Panc1 (cell line): ENCODE results near the gene ABHD12. TPM values are rescaled to one million over a fixed set of nuclear protein-coding genes. Genes with fewer than 3 reads are reported as not detected.

Experiments
- ATAC-seq: fragments of 200-7000 bp; cut with Tn5 transposase; 2 replicates; pipeline ENCODE4 v1.9.1; 2020; ENCODE audit warnings: mild to moderate bottlenecking, moderate library complexity
- Bru-seq: library from RNA; stranded (reverse); fragments of 400-500 nt; gene quantifications from one replicate; lab custom pipeline; 2021; lab: Mats Ljungman, UMichigan
- BruChase-seq, 2 experiments: library from RNA; stranded (reverse); fragments of 400-500 nt; gene quantifications; one replicate each; lab custom pipeline; 2021; lab: Mats Ljungman, UMichigan
- BruUV-seq: library from RNA; stranded (reverse); fragments of 400-500 nt; replicated peaks from 2 replicates; lab custom pipeline; 2021; lab: Mats Ljungman, UMichigan
- CTCF ChIA-PET: fragments of 300-600 bp; sonication (Branson Sonifier 250); formaldehyde crosslinking; loops from one replicate; lab custom pipeline; 2022; ENCODE audit warnings: antibody characterized with exemption; lab: Charles Lee
- POLR2A ChIA-PET: fragments of 300-600 bp; sonication (Branson Sonifier 250); formaldehyde crosslinking; loops from one replicate; lab custom pipeline; 2022; ENCODE audit warnings: antibody characterized with exemption; lab: Charles Lee
- DNase-seq: peaks from one replicate; pipeline ENCODE4 v3.0.0-alpha.2; 2010; ENCODE audit warnings: low read depth, low spot score
- H3K27ac ChIP-seq: 2 replicates; pipeline ENCODE4 v1.5.1; 2011; ENCODE audit warnings: mild to moderate bottlenecking, low read length, inconsistent platforms
- H3K27me3 ChIP-seq: fragments of 200-500 bp; sonication (Bioruptor generic); 2 replicates; pipeline ENCODE4 v1.6.0; 2014; ENCODE audit warnings: low read length, inconsistent platforms; ENCODE audit not compliant: control insufficient read depth, insufficient read depth
- H3K36me3 ChIP-seq: fragments of 200-500 bp; sonication (Bioruptor generic); 2 replicates; pipeline ENCODE4 v1.5.1; 2014; ENCODE audit warnings: inconsistent platforms, mild to moderate bottlenecking, low read length, moderate library complexity; ENCODE audit not compliant: control insufficient read depth, insufficient read depth
- H3K4me1 ChIP-seq: 2 replicates; pipeline ENCODE4 v1.5.1; 2011; ENCODE audit warnings: inconsistent platforms, mild to moderate bottlenecking, low read length, moderate library complexity; ENCODE audit not compliant: control insufficient read depth, insufficient read depth
- H3K4me3 ChIP-seq, 2 experiments: 2 replicates each; pipeline ENCODE4 v1.5.1; 2011 to 2012; ENCODE audit warnings: low read depth in 2 of 2, low read length in 2 of 2, mild to moderate bottlenecking in 2 of 2, inconsistent platforms in 1 of 2, moderate library complexity in 1 of 2
- H3K9me3 ChIP-seq: fragments of 200-500 bp; sonication (Bioruptor generic); 2 replicates; pipeline ENCODE4 v1.5.1; 2014; ENCODE audit warnings: low read depth, mild to moderate bottlenecking, inconsistent platforms, low read length, moderate library complexity; ENCODE audit not compliant: control insufficient read depth, insufficient read depth
- CTCF ChIP-seq: fragments of 450-650 bp; IDR thresholded peaks from 2 replicates; pipeline ENCODE4 v1.5.1; 2017; ENCODE audit warnings: mild to moderate bottlenecking
- POLR2AphosphoS5 ChIP-seq: IDR thresholded peaks from 2 replicates; pipeline ENCODE4 v1.6.1; 2012; ENCODE audit warnings: mild to moderate bottlenecking, low read depth, low read length, moderate library complexity
- SIN3A ChIP-seq: IDR thresholded peaks from 2 replicates; pipeline ENCODE4 v1.6.1; 2012; ENCODE audit warnings: low read depth, mild to moderate bottlenecking, low read length, moderate library complexity, borderline replicate concordance; ENCODE audit not compliant: insufficient read depth
- TCF7L2 ChIP-seq: IDR thresholded peaks from 2 replicates; pipeline ENCODE4 v1.6.1; 2011; ENCODE audit warnings: mild to moderate bottlenecking, low read depth, low read length, inconsistent platforms
- in situ Hi-C: cut with HindIII; loops from 2 replicates; pipeline ENCODE4 v1.10.0; 2016; ENCODE audit warnings: low sequenced_read_pairs, low pct_unique_long_range_greater_than_20kb
- intact Hi-C: fragments of 100-400 bp; cut with micrococcal nuclease; formaldehyde crosslinking; loops from one replicate; pipeline ENCODE4 v1.10.0; 2022; ENCODE audit not compliant: unreplicated experiment
- long read RNA-seq: library from polyadenylated mRNA; unstranded; transcript quantifications from one replicate; pipeline ENCODE4 v2.0.0, GENCODE V29; 2021; ENCODE audit not compliant: unreplicated experiment
- polyA plus RNA-seq: library from polyadenylated mRNA; unstranded; fragments of >200 nt; gene quantifications from one replicate; pipeline ENCODE4 v1.2.1, GENCODE V29; 2012; ENCODE audit warnings: missing spikeins; ENCODE audit not compliant: insufficient read length
- total RNA-seq: library from RNA; stranded (reverse); gene quantifications from one replicate; pipeline ENCODE4 v1.2.1, GENCODE V29; 2021; ENCODE audit not compliant: unreplicated experiment
- TF ChIP-seq, protein P1 (sequence below), 2 experiments: IDR thresholded peaks; 2 replicates each; pipeline ENCODE4 v1.6.1; 2011 to 2012; ENCODE audit warnings: low read depth in 2 of 2, control low read depth in 1 of 2, low read length in 1 of 2, mild to moderate bottlenecking in 1 of 2, moderate library complexity in 1 of 2; ENCODE audit not compliant: insufficient read depth in 1 of 2

ABHD12 gene
- total RNA-seq (90.9 TPM), Bru-seq, nascent RNA (percentile 84 among the genes with signal in this experiment), BruChase-seq, experiment 1, labeled RNA remaining after a 2-hour chase (percentile 70 among the genes with signal in this experiment), BruChase-seq, experiment 2, labeled RNA remaining after a 6-hour chase (percentile 76 among the genes with signal in this experiment)
- 116 TPM for polyA plus RNA-seq
- long read RNA-seq, transcript ABHD12-201 (13 exons, 2,117 nt): major isoform, 259 of 434 reads
- long read RNA-seq, transcript ABHD12-202 (13 exons, 1,725 nt): minor isoform, 47 of 434 reads
- long read RNA-seq, partial matches to known transcripts: 20 of 434 reads
- long read RNA-seq, other reads (novel, unspliced or antisense): 108 of 434 reads

DNA sequence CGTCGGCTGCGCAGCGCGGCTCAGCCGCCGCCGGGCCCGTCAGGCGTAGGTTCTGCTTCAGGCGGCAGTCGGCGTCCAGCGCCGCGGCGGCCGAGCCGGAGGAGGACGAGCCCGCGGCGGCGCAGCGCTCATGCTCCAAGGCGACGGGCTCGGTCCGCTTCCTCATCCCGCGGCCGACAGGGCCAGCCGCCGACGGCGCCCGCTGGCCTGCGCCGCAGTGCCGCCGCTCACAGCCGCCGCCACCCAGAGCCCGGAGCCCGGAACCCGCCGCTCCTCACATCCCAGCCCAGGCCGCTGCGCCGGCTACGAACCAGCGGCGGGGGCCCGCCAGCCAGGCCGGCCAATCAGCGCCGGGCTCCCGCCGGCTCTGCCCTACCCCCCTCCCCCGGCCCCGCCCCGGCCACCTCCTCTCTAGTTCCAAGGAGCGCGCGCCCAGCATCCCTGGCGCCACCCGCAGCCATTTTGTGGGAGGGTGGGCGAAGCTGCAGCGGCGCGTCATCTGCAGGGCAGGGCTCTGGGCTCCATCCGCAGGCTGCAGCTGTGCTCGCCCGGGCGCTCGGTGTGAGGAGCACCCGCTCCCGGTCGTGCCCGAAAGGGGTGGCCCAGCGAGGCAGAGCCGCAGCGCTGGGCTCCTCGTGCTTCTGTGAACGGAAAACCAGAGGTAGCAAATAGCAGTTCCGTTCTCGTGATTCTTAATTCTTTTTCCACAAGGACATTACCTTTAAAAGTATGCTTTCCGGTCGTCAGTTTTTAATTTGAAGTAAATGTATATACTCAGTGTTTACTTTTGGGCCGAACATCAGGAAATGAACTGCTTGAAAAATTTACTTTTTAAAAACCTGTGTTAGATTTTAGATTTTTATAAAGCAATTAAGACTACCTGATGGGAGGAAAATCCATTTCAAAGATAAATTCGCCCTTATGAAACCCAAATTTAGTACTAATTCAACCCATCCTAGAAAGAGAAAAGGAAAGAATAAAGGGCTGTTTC lies at the start of gene ABHD12:
ABHD12 (minus strand) TSS at position 298 of the 991 bp plus-strand sequence; CDS start at position 166, 132 bp downstream.
- TSS peak; percentile 97 for BruUV-seq
- in situ Hi-C loops: no loop called here

GRCh38 chr20:25439328-25439727 lies 48.7 kb upstream of the ABHD12 start:
- TF ChIP-seq TCF7L2 (no peak), SIN3A (no peak), POLR2AphosphoS5 (no peak), CTCF (no peak)
- TF ChIP-seq, protein P1, sequence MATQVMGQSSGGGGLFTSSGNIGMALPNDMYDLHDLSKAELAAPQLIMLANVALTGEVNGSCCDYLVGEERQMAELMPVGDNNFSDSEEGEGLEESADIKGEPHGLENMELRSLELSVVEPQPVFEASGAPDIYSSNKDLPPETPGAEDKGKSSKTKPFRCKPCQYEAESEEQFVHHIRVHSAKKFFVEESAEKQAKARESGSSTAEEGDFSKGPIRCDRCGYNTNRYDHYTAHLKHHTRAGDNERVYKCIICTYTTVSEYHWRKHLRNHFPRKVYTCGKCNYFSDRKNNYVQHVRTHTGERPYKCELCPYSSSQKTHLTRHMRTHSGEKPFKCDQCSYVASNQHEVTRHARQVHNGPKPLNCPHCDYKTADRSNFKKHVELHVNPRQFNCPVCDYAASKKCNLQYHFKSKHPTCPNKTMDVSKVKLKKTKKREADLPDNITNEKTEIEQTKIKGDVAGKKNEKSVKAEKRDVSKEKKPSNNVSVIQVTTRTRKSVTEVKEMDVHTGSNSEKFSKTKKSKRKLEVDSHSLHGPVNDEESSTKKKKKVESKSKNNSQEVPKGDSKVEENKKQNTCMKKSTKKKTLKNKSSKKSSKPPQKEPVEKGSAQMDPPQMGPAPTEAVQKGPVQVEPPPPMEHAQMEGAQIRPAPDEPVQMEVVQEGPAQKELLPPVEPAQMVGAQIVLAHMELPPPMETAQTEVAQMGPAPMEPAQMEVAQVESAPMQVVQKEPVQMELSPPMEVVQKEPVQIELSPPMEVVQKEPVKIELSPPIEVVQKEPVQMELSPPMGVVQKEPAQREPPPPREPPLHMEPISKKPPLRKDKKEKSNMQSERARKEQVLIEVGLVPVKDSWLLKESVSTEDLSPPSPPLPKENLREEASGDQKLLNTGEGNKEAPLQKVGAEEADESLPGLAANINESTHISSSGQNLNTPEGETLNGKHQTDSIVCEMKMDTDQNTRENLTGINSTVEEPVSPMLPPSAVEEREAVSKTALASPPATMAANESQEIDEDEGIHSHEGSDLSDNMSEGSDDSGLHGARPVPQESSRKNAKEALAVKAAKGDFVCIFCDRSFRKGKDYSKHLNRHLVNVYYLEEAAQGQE (IDR thresholded peaks at IDR 0.05; ENCODE audit: insufficient read depth in 1 of 2, low read depth in 2 of 2, low read length in 1 of 2): no peak
- no peaks in the 10 kb centered on the region for H3K27me3 ChIP-seq
- DNase-seq: no peak
- POLR2A ChIA-PET: interaction anchor here (0.6 kb wide), 1 partner anchor 47 kb away, joined by 3 read pairs; no protein-coding TSS in a partner anchor
- H3K9me3 ChIP-seq: no peaks in the 10 kb centered on the region
- CTCF ChIA-PET: no interaction called here
- H3K36me3 ChIP-seq: peaks cover 9% of the 10 kb centered on the region; the same call in 1 of the 2 replicates
- ATAC-seq: no peak
- in situ Hi-C loops (no loop called here), intact Hi-C loops (no loop called here)
- no TSS peak for BruUV-seq
- H3K27ac ChIP-seq: no peak overlapping the region
- H3K4me3 ChIP-seq: no peak overlapping the region
- H3K4me1 ChIP-seq: no peaks in the 10 kb centered on the region

More for the DNA sequence above, at the start of gene ABHD12:
- POLR2A ChIA-PET: interaction anchor here (0.6 to 0.7 kb wide), 3 partner anchors 44 to 159 kb away, joined by 3 to 8 read pairs (median 4); no protein-coding TSS in a partner anchor
- TF ChIP-seq SIN3A (peak; percentile 57; the same call in 1 of the 2 replicates), POLR2AphosphoS5 (peak; percentile 83), CTCF (no peak), TCF7L2 (no peak)
- Histone ChIP-seq H3K4me3 (peak within 1 kb of the TSS; percentile 88 to 89), H3K27me3 (no peaks in the 10 kb centered on the region), H3K9me3 (no peaks in the 10 kb centered on the region), H3K4me1 (peaks cover 26% of the 10 kb centered on the region), H3K27ac (peak within 1 kb of the TSS; percentile 95), H3K36me3 (peaks cover 2% of the 10 kb centered on the region; the same call in 1 of the 2 replicates)
- ATAC-seq (peak; percentile 96), DNase-seq (no peak)
- intact Hi-C loops: no loop called here
- CTCF ChIA-PET: interaction anchor here (0.9 kb wide), 1 partner anchor 76 kb away, joined by 4 read pairs; no protein-coding TSS in a partner anchor
